Measurements from ENCODE around the gene MEN1. TPM values are rescaled to one million over a fixed set of nuclear protein-coding genes. Genes with fewer than 3 reads are reported as not detected.

The MEN1 gene
- 9.1 TPM for total RNA-seq
- long read RNA-seq, partial matches to known transcripts, result 5 of 7 reads
- long read RNA-seq, other reads (novel, unspliced or antisense), result 1 of 7 reads

GRCh38 chr11:64810271-64810890 is at the start of gene MEN1:
MEN1 (minus strand) TSS chr11:64810551; CDS start chr11:64810109, 442 bp downstream.
- ATAC-seq (peak; percentile 99), DNase-seq (peak; percentile 98)
- intact Hi-C loops (cut with micrococcal nuclease), result no loop called here

- ATAC-seq (no peak), DNase-seq (no peak)
- intact Hi-C loops (cut with micrococcal nuclease), result no loop called here
These were observed 49.4 kb upstream of the MEN1 start for GRCh38 chr11:64859542-64860414.

GRCh38 chr11:64858467-64859263 is 48.3 kb upstream of the MEN1 start:
- intact Hi-C loops (cut with micrococcal nuclease), result no loop called here
- DNase-seq (peak; percentile 76), ATAC-seq (peak; percentile 72)

GRCh38 chr11:64857485-64857884 is 47.1 kb upstream of the MEN1 start:
- DNase-seq (no peak), ATAC-seq (no peak)
- intact Hi-C loops (cut with micrococcal nuclease), result no loop called here

GRCh38 chr11:64856382-64857227 is 46.3 kb upstream of the MEN1 start:
- intact Hi-C loops (cut with micrococcal nuclease), result no loop called here
- ATAC-seq, result peak; percentile 16
- DNase-seq, result peak; percentile 63

- intact Hi-C loops (cut with micrococcal nuclease), result no loop called here
- DNase-seq, result no peak
- ATAC-seq, result no peak
These were observed 45.4 kb upstream of the MEN1 start for GRCh38 chr11:64855596-64856304.

- intact Hi-C loops (cut with micrococcal nuclease), result no loop called here
- DNase-seq, result peak; percentile 81
- ATAC-seq, result peak; percentile 73
These were observed 44.5 kb upstream of the MEN1 start for GRCh38 chr11:64854534-64855502.

GRCh38 chr11:64854157-64854533 is 43.8 kb upstream of the MEN1 start:
- intact Hi-C loops (cut with micrococcal nuclease), result no loop called here
- no peak for DNase-seq
- no peak for ATAC-seq

- ATAC-seq, result no peak
- no peak for DNase-seq
- intact Hi-C loops (cut with micrococcal nuclease), result no loop called here
These were observed 43.4 kb upstream of the MEN1 start for GRCh38 chr11:64853709-64854108.

GRCh38 chr11:64852804-64853509 is 42.6 kb upstream of the MEN1 start:
- intact Hi-C loops (cut with micrococcal nuclease), result no loop called here
- DNase-seq (no peak), ATAC-seq (no peak)

- intact Hi-C loops (cut with micrococcal nuclease), result no loop called here
- DNase-seq (no peak), ATAC-seq (no peak)
These were observed 41.5 kb upstream of the MEN1 start for GRCh38 chr11:64851831-64852351.

GRCh38 chr11:64850979-64851567 is 40.7 kb upstream of the MEN1 start:
- ATAC-seq (no peak), DNase-seq (no peak)
- intact Hi-C loops (cut with micrococcal nuclease), result no loop called here

GRCh38 chr11:64849598-64850356 is 39.4 kb upstream of the MEN1 start:
- DNase-seq (peak; percentile 72), ATAC-seq (peak; percentile 52)
- intact Hi-C loops (cut with micrococcal nuclease), result no loop called here

- intact Hi-C loops (cut with micrococcal nuclease), result no loop called here
- ATAC-seq, result no peak
- DNase-seq, result no peak
These were observed 38.7 kb upstream of the MEN1 start for GRCh38 chr11:64848826-64849597.

Data from left ventricle myocardium superior (tissue), 1 donor.